Measurements from ENCODE around the gene DHRS7C.

GRCh38 chr17:9816472-9816871 is 25.1 kb upstream of the DHRS7C start:
- no peak for TF ChIP-seq POLR2A (IDR thresholded peaks at IDR 0.05; ENCODE audit: low read depth, low read length)
- TF ChIP-seq CTCF (IDR thresholded peaks at IDR 0.05; ENCODE audit: extremely low read depth in 1 of 2, insufficient read depth in 1 of 2, low read depth in 1 of 2, low read length in 2 of 2): no peak
- no peak for TF ChIP-seq POLR2AphosphoS5 (IDR thresholded peaks at IDR 0.05; ENCODE audit: insufficient read depth, low read depth, low read length)
- no peak for TF ChIP-seq MYC (IDR thresholded peaks at IDR 0.05; ENCODE audit: low read depth, low read length)
- no peak for TF ChIP-seq EZH2 (IDR thresholded peaks at IDR 0.05; ENCODE audit: borderline replicate concordance, low read depth, low read length, severe bottlenecking)

All from endothelial cell of umbilical vein (primary cell).